K562 (cell line): ENCODE results near the gene SOX2. TPM values are rescaled to one million over a fixed set of nuclear protein-coding genes. Genes with fewer than 3 reads are reported as not detected.

Source experiments
- ATAC-seq: fragments of 200-7000 bp; cut with Tn5 transposase; 3 replicates; pipeline ENCODE4 v1.9.1; 2020; ENCODE audit warnings: moderate library complexity
- BruUV-seq: library from RNA; stranded (reverse); fragments of 400-500 nt; replicated peaks from 2 replicates; lab custom pipeline; 2021; lab: Mats Ljungman, UMichigan
- CTCF ChIA-PET: fragments of 300-600 bp; formaldehyde crosslinking; extraction: SDS; loops from one replicate; lab custom pipeline; 2021; ENCODE audit warnings: low intra/inter-chr PET ratio; lab: Yijun Ruan, JAX
- POLR2A ChIA-PET: fragments of 300-600, 350-650 bp; sonication (Branson Sonifier 250); formaldehyde crosslinking; extraction: SDS; loops from one replicate; lab custom pipeline; 2021; ENCODE audit warnings: antibody characterized with exemption, inconsistent platforms; lab: Yijun Ruan, JAX
- DNase-seq, 4 experiments: peaks; one replicate each; pipeline versions ENCODE4 v3.0.0 to v3.0.0-alpha.2; 2011 to 2018; ENCODE audit warnings: low spot score in 3 of 4, mixed read lengths in 3 of 4; ENCODE audit errors: extremely low read depth in 1 of 4
- FAIRE-seq: peaks from 2 replicates; lab custom pipeline; 2011; peaks lifted over from hg19 to GRCh38; lab: Jason Lieb, UNC
- H2AFZ ChIP-seq: 2 replicates; pipeline ENCODE4 v1.6.0; 2011; ENCODE audit warnings: low read depth, low read length, control low read depth, inconsistent platforms
- H3K27ac ChIP-seq: fragments of 200-600 bp; 3 replicates; pipeline ENCODE4 v1.8.0; 2011; ENCODE audit warnings: low read depth, mild to moderate bottlenecking, control low read depth, inconsistent platforms, low read length, moderate library complexity, mixed read lengths; ENCODE audit errors: extremely low read depth
- H3K27me3 ChIP-seq, 2 experiments: fragments of 300-600 bp in 1 of 2; 2 replicates in 1 of 2; 3 replicates in 1 of 2; pipeline versions ENCODE4 v1.6.0 to v1.8.0; 2011; ENCODE audit warnings: inconsistent platforms in 2 of 2, low read length in 2 of 2, mild to moderate bottlenecking in 1 of 2, mixed read lengths in 1 of 2, moderate library complexity in 1 of 2; ENCODE audit not compliant: control insufficient read depth in 2 of 2, insufficient read depth in 2 of 2
- H3K36me3 ChIP-seq: fragments of 300-600 bp; 3 replicates; pipeline ENCODE4 v1.8.0; 2011; ENCODE audit warnings: mild to moderate bottlenecking, low read length, inconsistent platforms; ENCODE audit not compliant: control insufficient read depth, insufficient read depth
- H3K4me1 ChIP-seq, 2 experiments: fragments of 200-600 bp in 1 of 2; replicated peaks in 1 of 2; 2 replicates in 1 of 2; 3 replicates in 1 of 2; pipeline versions ENCODE4 v1.5.1 to v1.8.0; 2011; ENCODE audit warnings: inconsistent platforms in 2 of 2, low read length in 2 of 2, mild to moderate bottlenecking in 1 of 2, mixed read lengths in 1 of 2, moderate library complexity in 1 of 2; ENCODE audit not compliant: control insufficient read depth in 2 of 2, insufficient read depth in 2 of 2
- H3K4me2 ChIP-seq: 2 replicates; pipeline ENCODE4 v1.6.1; 2011; ENCODE audit warnings: low read length, control low read depth, inconsistent platforms, mixed read lengths; ENCODE audit not compliant: insufficient read depth
- H3K4me3 ChIP-seq: fragments of 200-600 bp; sonication (generic), shearing (Covaris generic); 2 replicates; pipeline ENCODE4 v1.5.1; 2016; ENCODE audit warnings: control low read depth, inconsistent platforms
- H3K79me2 ChIP-seq: fragments of 200-600 bp; 3 replicates; pipeline ENCODE4 v1.8.0; 2011; ENCODE audit warnings: low read length, inconsistent platforms; ENCODE audit not compliant: control insufficient read depth, insufficient read depth
- H3K9ac ChIP-seq, 2 experiments: 2 replicates each; pipeline versions ENCODE4 v1.6.0 to v1.6.1; 2011; ENCODE audit warnings: low read depth in 2 of 2, low read length in 2 of 2, control low read depth in 1 of 2, inconsistent platforms in 1 of 2, mild to moderate bottlenecking in 1 of 2, mixed read lengths in 1 of 2; ENCODE audit not compliant: insufficient read depth in 1 of 2
- H3K9me1 ChIP-seq: one replicate; pipeline ENCODE4 v1.6.0; 2011; ENCODE audit warnings: inconsistent platforms, mild to moderate bottlenecking, low read length, moderate library complexity; ENCODE audit not compliant: control insufficient read depth, insufficient read depth
- H3K9me3 ChIP-seq: replicated peaks from 2 replicates; pipeline ENCODE4 v1.5.1; 2011; ENCODE audit warnings: low read depth, low read length, inconsistent platforms; ENCODE audit not compliant: control insufficient read depth, insufficient read depth
- H4K20me1 ChIP-seq: replicated peaks from 2 replicates; pipeline ENCODE4 v1.6.1; 2011; ENCODE audit warnings: low read length, inconsistent platforms, mixed read lengths; ENCODE audit not compliant: control insufficient read depth, insufficient read depth
- CREBBP ChIP-seq: IDR thresholded peaks from one replicate; pipeline ENCODE4 v1.6.1; 2012; ENCODE audit warnings: low read depth, mild to moderate bottlenecking, control low read depth, inconsistent platforms, low read length
- ERF ChIP-seq: fragments of 450-650 bp; formaldehyde crosslinking; IDR thresholded peaks from 2 replicates; pipeline ENCODE4 v1.4.0; 2020; ENCODE audit warnings: mild to moderate bottlenecking, mixed read lengths
- GABPB2 ChIP-seq: fragments of 250-450 bp; sonication (Bioruptor Pico); conservative IDR thresholded peaks from 2 replicates; pipeline ENCODE4 v1.5.1; 2021; ENCODE audit warnings: mild to moderate bottlenecking
- IFI16 ChIP-seq: fragments of 250-450 bp; sonication (Bioruptor Pico); IDR thresholded peaks from 2 replicates; pipeline ENCODE4 v2.1.2; 2022; ENCODE audit warnings: mild to moderate bottlenecking, inconsistent platforms
- KDM5B ChIP-seq: fragments of 200-600 bp; sonication (generic); IDR thresholded peaks from 2 replicates; pipeline ENCODE4 v1.6.1; 2012; ENCODE audit warnings: low read depth, mild to moderate bottlenecking, moderate library complexity, low read length, control low read depth, inconsistent platforms; ENCODE audit not compliant: insufficient replicate concordance
- NKRF ChIP-seq: fragments of 450-650 bp; IDR thresholded peaks from 2 replicates; pipeline ENCODE4 v1.6.1; 2016; ENCODE audit warnings: borderline replicate concordance
- PREB ChIP-seq: sonication (generic); formaldehyde crosslinking; IDR thresholded peaks from 2 replicates; pipeline ENCODE4 v1.8.1; 2023; ENCODE audit warnings: mild to moderate bottlenecking, missing genetic modification reagents
- ZBTB7A ChIP-seq: IDR thresholded peaks from 2 replicates; pipeline ENCODE4 v1.6.1; 2011; ENCODE audit warnings: low read depth, mild to moderate bottlenecking, low read length, moderate library complexity, borderline replicate concordance; ENCODE audit not compliant: control insufficient read depth
- ZNF561 ChIP-seq: fragments of 450-650 bp; formaldehyde crosslinking; conservative IDR thresholded peaks from 2 replicates; pipeline ENCODE4 v1.4.0; 2020; ENCODE audit warnings: mild to moderate bottlenecking, moderate library complexity
- ZNF586 ChIP-seq: fragments of 450-650 bp; formaldehyde crosslinking; conservative IDR thresholded peaks from 2 replicates; pipeline ENCODE4 v1.4.0; 2020; ENCODE audit warnings: mild to moderate bottlenecking, moderate library complexity
- ZNF79 ChIP-seq: fragments of 250-450 bp; sonication (Bioruptor Pico); IDR thresholded peaks from 2 replicates; pipeline ENCODE4 v1.4.0; 2020; ENCODE audit warnings: low read depth, mild to moderate bottlenecking, moderate library complexity
- ZSCAN32 ChIP-seq: fragments of 450-650 bp; formaldehyde crosslinking; IDR thresholded peaks from 2 replicates; pipeline ENCODE4 v1.4.0; 2020; ENCODE audit warnings: mild to moderate bottlenecking, moderate library complexity
- WGBS: fragments of 100-300 bp; shearing (Covaris generic); methylation state at CpG from one replicate; pipeline ENCODE4 v1.1.6; 2016; ENCODE audit warnings: low coverage, mixed read lengths; ENCODE audit not compliant: insufficient coverage; ENCODE audit errors: missing lambda C conversion rate; 5-methylcytosine and 5-hydroxymethylcytosine counted together
- in situ Hi-C: fragments of 300-500 bp; cut with MboI; formaldehyde crosslinking; loops from 4 replicates; pipeline ENCODE4 v1.15.0; 2018; ENCODE audit warnings: inconsistent platforms, mixed read lengths
- intact Hi-C: fragments of 100-400 bp; cut with micrococcal nuclease; formaldehyde crosslinking; loops from 2 replicates; pipeline ENCODE4 v1.14.2; 2022
- polyA plus RNA-seq, 8 experiments: library from polyadenylated mRNA; depleted of rRNA in 4 of 8; stranded (reverse) in 5 of 8; unstranded in 3 of 8; fragments of >200 nt; fragmentation: Nextera tagmentation in 2 of 8; fragmentation: Illumina TruSeq in 1 of 8; extraction: Ambion mirVana in 2 of 8; extraction: Trizol in 1 of 8; gene quantifications; 2 replicates each; pipeline versions ENCODE4 v1.2.1 to v1.2.3, GENCODE V29; 2011 to 2014; ENCODE audit warnings: inconsistent platforms in 1 of 8, missing spikeins in 1 of 8
- total RNA-seq, 7 experiments: library from RNA; depleted of rRNA in 6 of 7; stranded (reverse); fragments of >200 nt in 6 of 7; fragmentation: Illumina TruSeq in 2 of 7; extraction: Trizol in 2 of 7; gene quantifications; 2 replicates each; pipeline versions ENCODE4 v1.2.1 to v1.2.3, GENCODE V29; 2011 to 2021; ENCODE audit warnings: low replicate concordance in 1 of 7

SOX2 gene
- total and polyA plus RNA-seq, 9 of the 15 experiments (the other 6 are each of a cell fraction or from before 2014, with no cell fraction given), result 0.07 TPM; not detected in 8

- TF ChIP-seq NKRF (no peak), KDM5B (no peak), ZBTB7A (no peak), IFI16 (CRISPR knock-in tag) (no peak), ZNF561 (no peak), ZNF79 (no peak), CREBBP (no peak)
- TF ChIP-seq, all 486 proteins: peak for 4
These were observed 11.3 kb upstream of the SOX2 start (continued) for GRCh38 chr3:181700168-181701087.

- 0% methylated on average over 5 of the region's 5 CpGs for WGBS
- Histone ChIP-seq H3K9ac (no peak overlapping the region), H3K27ac (no peak overlapping the region), H3K9me3 (no peaks in the 10 kb centered on the region), H3K36me3 (no peaks in the 10 kb centered on the region), H2AFZ (no peak overlapping the region), H3K4me2 (no peak overlapping the region), H3K27me3 (peaks cover 11 to 20% of the 10 kb centered on the region in 2 experiments; a peak in 4 of 5 replicates), H3K79me2 (no peaks in the 10 kb centered on the region), H4K20me1 (no peaks in the 10 kb centered on the region)
- FAIRE-seq, result no peak
- CTCF ChIA-PET, result no interaction called here
- intact Hi-C loops, result loop anchor here (2.0 to 10.0 kb wide), 5 partner anchors 374 to 896 kb away; partner anchors contain the start of gene FXR1
- POLR2A ChIA-PET, result no interaction called here
- BruUV-seq, result no TSS peak
- TF ChIP-seq ZNF586 (no peak), ZSCAN32 (CRISPR knock-in tag) (no peak), ERF (no peak), PREB (CRISPR knock-in tag) (no peak), GABPB2 (CRISPR knock-in tag) (no peak)
- TF ChIP-seq, all 486 proteins: peak for 0
- no peaks in the 10 kb centered on the region for H3K9me1 ChIP-seq
- no peak overlapping the region for H3K4me3 ChIP-seq
- no peak for DNase-seq
- H3K4me1 ChIP-seq, result peaks cover 0 to 6% of the 10 kb centered on the region in 2 experiments; a peak in 2 of 5 replicates
- no peak for ATAC-seq
- in situ Hi-C loops, result loop anchor here (10.0 kb wide), 1 partner anchor 914 kb away; no protein-coding TSS in a partner anchor
These were observed 10.6 kb upstream of the SOX2 start for GRCh38 chr3:181701096-181701495.
